ENCODE data around the gene ATP8A2. TPM values are rescaled to one million over a fixed set of nuclear protein-coding genes. Genes with fewer than 3 reads are reported as not detected.

Gene ATP8A2
- polyA plus RNA-seq, 1 donor from 2014 or later, result 11.9 TPM

GRCh38 chr13:25904830-25905229 is 533.1 kb downstream of the ATP8A2 start:
- Histone ChIP-seq H3K27ac (ENCODE audit: low read length) (no peak overlapping the region), H2AFZ (ENCODE audit: low read depth, low read length) (no peak overlapping the region), H3K4me2 (ENCODE audit: low read length) (no peak overlapping the region), H3K9ac (ENCODE audit: low read length) (no peak overlapping the region), H3K4me3 (ENCODE audit: low read length) (no peak overlapping the region), H3K36me3 (ENCODE audit: insufficient read depth, low read length) (no peaks in the 10 kb centered on the region), H3K27me3 (ENCODE audit: insufficient read depth, low read depth, low read length) (no peaks in the 10 kb centered on the region), H3K9me3 (ENCODE audit: low read length) (no peaks in the 10 kb centered on the region), H3F3A (ENCODE audit: insufficient read depth, low read length, poor library complexity, severe bottlenecking) (no peaks in the 10 kb centered on the region), H4K20me1 (ENCODE audit: insufficient read depth) (no peaks in the 10 kb centered on the region), H3K79me2 (replicated peaks; ENCODE audit: insufficient read depth, low read length) (no peaks in the 10 kb centered on the region), H3K9me2 (ENCODE audit: insufficient read depth, low read length) (no peaks in the 10 kb centered on the region)
- TF ChIP-seq CTCF (IDR thresholded peaks at IDR 0.05; ENCODE audit: poor library complexity, severe bottlenecking) (no peak), RAD21 (conservative IDR thresholded peaks at IDR 0.05) (no peak), EZH2 (IDR thresholded peaks at IDR 0.05; ENCODE audit: borderline replicate concordance, insufficient read depth, low read length, poor library complexity, severe bottlenecking) (no peak), SMC3 (conservative IDR thresholded peaks at IDR 0.05; ENCODE audit: poor library complexity) (no peak), POLR2AphosphoS5 (IDR thresholded peaks at IDR 0.05) (no peak), EP300 (conservative IDR thresholded peaks at IDR 0.05; ENCODE audit: poor library complexity, severe bottlenecking) (no peak), MXI1 (conservative IDR thresholded peaks at IDR 0.05; ENCODE audit: poor library complexity, severe bottlenecking) (no peak), TAF1 (IDR thresholded peaks at IDR 0.05; ENCODE audit: low read depth) (no peak)
- TF ChIP-seq, protein P1, sequence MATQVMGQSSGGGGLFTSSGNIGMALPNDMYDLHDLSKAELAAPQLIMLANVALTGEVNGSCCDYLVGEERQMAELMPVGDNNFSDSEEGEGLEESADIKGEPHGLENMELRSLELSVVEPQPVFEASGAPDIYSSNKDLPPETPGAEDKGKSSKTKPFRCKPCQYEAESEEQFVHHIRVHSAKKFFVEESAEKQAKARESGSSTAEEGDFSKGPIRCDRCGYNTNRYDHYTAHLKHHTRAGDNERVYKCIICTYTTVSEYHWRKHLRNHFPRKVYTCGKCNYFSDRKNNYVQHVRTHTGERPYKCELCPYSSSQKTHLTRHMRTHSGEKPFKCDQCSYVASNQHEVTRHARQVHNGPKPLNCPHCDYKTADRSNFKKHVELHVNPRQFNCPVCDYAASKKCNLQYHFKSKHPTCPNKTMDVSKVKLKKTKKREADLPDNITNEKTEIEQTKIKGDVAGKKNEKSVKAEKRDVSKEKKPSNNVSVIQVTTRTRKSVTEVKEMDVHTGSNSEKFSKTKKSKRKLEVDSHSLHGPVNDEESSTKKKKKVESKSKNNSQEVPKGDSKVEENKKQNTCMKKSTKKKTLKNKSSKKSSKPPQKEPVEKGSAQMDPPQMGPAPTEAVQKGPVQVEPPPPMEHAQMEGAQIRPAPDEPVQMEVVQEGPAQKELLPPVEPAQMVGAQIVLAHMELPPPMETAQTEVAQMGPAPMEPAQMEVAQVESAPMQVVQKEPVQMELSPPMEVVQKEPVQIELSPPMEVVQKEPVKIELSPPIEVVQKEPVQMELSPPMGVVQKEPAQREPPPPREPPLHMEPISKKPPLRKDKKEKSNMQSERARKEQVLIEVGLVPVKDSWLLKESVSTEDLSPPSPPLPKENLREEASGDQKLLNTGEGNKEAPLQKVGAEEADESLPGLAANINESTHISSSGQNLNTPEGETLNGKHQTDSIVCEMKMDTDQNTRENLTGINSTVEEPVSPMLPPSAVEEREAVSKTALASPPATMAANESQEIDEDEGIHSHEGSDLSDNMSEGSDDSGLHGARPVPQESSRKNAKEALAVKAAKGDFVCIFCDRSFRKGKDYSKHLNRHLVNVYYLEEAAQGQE (IDR thresholded peaks at IDR 0.05; ENCODE audit: borderline replicate concordance), result no peak

DNA sequence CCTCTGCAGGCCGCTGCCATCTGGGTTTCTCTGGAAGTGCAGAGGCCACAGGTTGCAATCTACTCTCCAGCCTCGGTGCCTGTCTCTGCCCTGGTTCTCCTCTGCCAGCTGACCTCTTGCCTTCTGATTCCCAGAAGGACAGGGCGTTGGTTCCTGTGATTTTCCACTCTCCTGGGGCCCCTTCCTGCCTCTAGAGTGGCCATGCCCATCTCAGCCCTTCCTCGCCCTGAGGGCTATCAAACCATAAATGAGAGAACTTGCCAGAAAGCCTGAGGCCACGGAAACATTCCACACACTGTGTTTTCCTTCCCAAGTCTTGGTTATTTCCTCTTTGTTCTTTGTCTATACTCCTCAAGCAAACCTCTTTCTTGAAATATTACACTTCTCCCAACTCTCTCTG is 533.8 kb downstream of the ATP8A2 start:
- Histone ChIP-seq H3K27ac (ENCODE audit: low read length) (no peak overlapping the region), H2AFZ (ENCODE audit: low read depth, low read length) (no peak overlapping the region), H3K9me3 (ENCODE audit: low read length) (no peaks in the 10 kb centered on the region), H3K79me2 (replicated peaks; ENCODE audit: insufficient read depth, low read length) (no peaks in the 10 kb centered on the region), H3K36me3 (ENCODE audit: insufficient read depth, low read length) (no peaks in the 10 kb centered on the region), H4K20me1 (ENCODE audit: insufficient read depth) (no peaks in the 10 kb centered on the region), H3F3A (ENCODE audit: insufficient read depth, low read length, poor library complexity, severe bottlenecking) (no peaks in the 10 kb centered on the region), H3K27me3 (ENCODE audit: insufficient read depth, low read depth, low read length) (no peaks in the 10 kb centered on the region), H3K9ac (ENCODE audit: low read length) (no peak overlapping the region), H3K4me3 (ENCODE audit: low read length) (no peak overlapping the region), H3K9me2 (ENCODE audit: insufficient read depth, low read length) (no peaks in the 10 kb centered on the region), H3K4me2 (ENCODE audit: low read length) (no peak overlapping the region)
- TF ChIP-seq EP300 (conservative IDR thresholded peaks at IDR 0.05; ENCODE audit: poor library complexity, severe bottlenecking), result no peak
- TF ChIP-seq POLR2AphosphoS5 (IDR thresholded peaks at IDR 0.05), result no peak
- no peak for TF ChIP-seq MXI1 (conservative IDR thresholded peaks at IDR 0.05; ENCODE audit: poor library complexity, severe bottlenecking)
- no peak for TF ChIP-seq CTCF (IDR thresholded peaks at IDR 0.05; ENCODE audit: poor library complexity, severe bottlenecking)
- TF ChIP-seq, protein P1 (IDR thresholded peaks at IDR 0.05; ENCODE audit: borderline replicate concordance), result no peak
- no peak for TF ChIP-seq SMC3 (conservative IDR thresholded peaks at IDR 0.05; ENCODE audit: poor library complexity)
- TF ChIP-seq EZH2 (IDR thresholded peaks at IDR 0.05; ENCODE audit: borderline replicate concordance, insufficient read depth, low read length, poor library complexity, severe bottlenecking), result no peak
- no peak for TF ChIP-seq RAD21 (conservative IDR thresholded peaks at IDR 0.05)
